GM18951 (cell line): ENCODE results near the gene KRTAP5-3.

ENCODE experiments used
- POLR2A ChIP-seq: IDR thresholded peaks from 4 replicates; pipeline ENCODE4 v1.6.1; 2011; ENCODE audit warnings: mild to moderate bottlenecking; ENCODE audit not compliant: insufficient read length, insufficient read depth; ENCODE audit errors: extremely low read depth
- in situ Hi-C: fragments of 300-500 bp; cut with MboI; formaldehyde crosslinking; loops from one replicate; pipeline ENCODE4 v1.12.0; 2022; ENCODE audit warnings: low sequenced_read_pairs, mixed read lengths, inconsistent platforms; ENCODE audit not compliant: unreplicated experiment

The KRTAP5-3 gene

DNA sequence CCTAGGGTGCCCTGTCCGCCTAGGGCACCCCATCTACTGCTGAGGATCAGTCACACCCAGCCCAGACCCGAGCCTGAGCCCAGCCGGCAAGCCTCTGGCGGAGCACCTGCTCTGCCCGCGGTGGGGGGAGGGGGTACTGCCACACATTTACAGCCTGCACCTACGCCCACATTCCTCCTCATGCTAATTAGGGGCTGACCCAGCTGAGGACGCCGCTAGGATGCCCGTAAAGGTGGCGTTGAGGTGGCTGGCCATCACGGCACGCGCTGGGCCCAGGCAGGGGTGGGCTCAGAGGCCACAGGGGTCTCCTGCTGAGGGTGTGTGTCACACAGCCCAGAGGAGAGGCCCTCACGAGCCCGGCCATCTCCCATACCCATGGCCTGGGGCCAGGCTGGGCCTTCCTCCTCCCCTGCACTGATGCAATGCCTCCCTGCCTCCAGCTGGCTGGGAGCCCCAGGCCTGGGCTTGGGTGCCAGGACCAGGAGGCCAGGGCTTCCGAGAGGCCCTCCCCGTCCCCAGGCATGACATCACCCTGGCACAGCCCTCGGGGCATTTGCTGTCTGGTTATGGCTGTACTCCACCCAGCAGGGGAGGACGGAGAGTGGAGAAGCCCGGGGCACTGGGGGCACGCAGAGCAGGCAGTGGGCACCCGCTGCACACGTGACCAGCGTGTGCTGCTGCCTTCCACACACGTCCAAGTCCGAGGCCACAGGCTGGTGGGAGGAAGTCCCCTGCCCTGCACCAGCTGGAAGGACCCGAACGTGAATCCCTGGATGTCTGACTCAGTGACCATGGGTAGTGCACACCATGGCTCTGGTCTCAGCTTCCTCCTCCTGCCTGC, 48.9 kb downstream of the KRTAP5-3 start:
- in situ Hi-C loops: no loop called here

DNA sequence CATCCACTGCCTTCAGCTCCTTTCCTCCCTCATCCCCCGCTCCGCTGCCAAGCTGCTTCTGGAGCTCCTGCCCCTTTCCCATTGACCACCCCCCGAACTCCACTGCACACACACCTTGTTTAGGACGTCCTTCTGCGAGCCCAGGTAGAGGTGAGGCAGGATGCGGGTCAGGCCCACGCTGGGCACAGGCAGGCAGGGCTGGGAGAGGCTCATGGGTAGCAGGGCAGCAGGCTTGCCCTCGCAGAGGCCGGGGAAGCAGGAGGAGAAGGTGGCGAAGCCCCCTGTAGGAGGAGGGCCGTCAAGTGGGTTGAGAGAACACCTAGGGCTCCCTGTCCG, 49.5 kb downstream of the KRTAP5-3 start:
- in situ Hi-C loops: no loop called here

More for the DNA sequence above, 48.9 kb downstream of the KRTAP5-3 start:
- TF ChIP-seq POLR2A: no peak

DNA sequence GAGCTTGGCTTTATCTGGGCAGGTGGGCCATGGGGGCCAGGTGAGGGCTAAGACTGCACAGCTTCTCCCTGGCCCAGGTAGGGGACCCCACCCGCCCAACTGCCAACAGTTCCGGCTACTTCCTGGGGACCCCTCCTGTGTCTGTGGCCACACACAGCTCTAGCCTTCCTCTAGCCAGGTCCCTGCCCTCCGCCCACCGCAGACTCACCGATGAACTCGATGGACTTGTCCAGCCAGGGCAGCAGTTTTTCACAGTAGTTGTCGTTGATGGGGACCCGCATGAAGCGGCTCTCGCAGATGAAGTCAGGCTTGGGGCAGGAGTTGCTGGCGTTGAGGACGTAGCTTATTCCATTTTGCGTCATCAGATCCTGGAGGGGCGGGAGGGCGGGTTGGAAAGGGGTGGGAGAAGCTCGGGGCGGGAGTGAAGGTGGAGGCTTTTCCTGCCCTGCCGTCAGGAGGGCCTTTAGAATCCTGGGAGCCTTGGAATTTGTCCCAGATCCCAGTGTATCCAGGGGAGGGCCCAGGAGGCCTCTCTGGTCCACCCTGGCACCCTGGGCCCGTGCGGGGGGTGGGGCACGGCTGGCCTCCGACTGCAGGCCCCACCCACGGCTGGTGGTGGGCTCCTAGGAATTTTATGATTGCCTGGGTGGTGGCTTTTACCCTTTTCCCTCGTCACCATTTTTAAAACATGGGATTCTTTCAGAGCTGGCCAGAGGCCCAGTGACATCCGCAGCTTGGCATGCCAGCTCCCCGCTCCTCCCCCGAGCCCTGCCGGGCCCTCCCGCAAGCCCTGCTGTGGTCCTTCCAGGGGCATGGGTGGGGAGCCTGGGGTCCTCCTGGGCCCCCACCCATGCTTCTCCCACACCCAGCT, 50.1 kb downstream of the KRTAP5-3 start:
- no peak for TF ChIP-seq POLR2A
- in situ Hi-C loops: no loop called here

More for the DNA sequence above, 49.5 kb downstream of the KRTAP5-3 start:
- TF ChIP-seq POLR2A: no peak
